ENCODE data around the gene SMPD3.

GRCh38 chr16:68400924-68401460, 47.3 kb downstream of the SMPD3 start:
- no peak for TF ChIP-seq GATA3 (IDR thresholded peaks at IDR 0.05; ENCODE audit: low read depth, low read length)
- no peak for TF ChIP-seq GATA2 (IDR thresholded peaks at IDR 0.05; ENCODE audit: low read depth, low read length)
